Gastroesophageal sphincter (tissue), 4 donors: ENCODE measurements around the gene RSPH9. TPM values are rescaled to one million over a fixed set of nuclear protein-coding genes. Genes with fewer than 3 reads are reported as not detected.

Experiments
- ATAC-seq: fragments of 150-250 bp; one replicate; pipeline ENCODE4 v1.9.1; 2016; ENCODE audit warnings: mild to moderate bottlenecking, moderate library complexity
- H3K27ac ChIP-seq, 4 donors: fragments of 200-600 bp; sonication (generic) in 3 of 4; 1 replicate in 3 of 4; 2 replicates in 1 of 4; pipeline ENCODE4 v1.5.1; 2016 to 2019
- H3K27me3 ChIP-seq: fragments of 200-600 bp; sonication (generic); one replicate; pipeline ENCODE4 v1.5.1; 2019
- H3K36me3 ChIP-seq, 2 donors: fragments of 200-600 bp; sonication (generic); one replicate each; pipeline ENCODE4 v1.5.1; 2019; ENCODE audit warnings: control low read depth in 1 of 2
- H3K4me1 ChIP-seq, 3 donors: fragments of 200-600 bp; sonication (generic); 1 replicate in 2 of 3; 2 replicates in 1 of 3; pipeline ENCODE4 v1.5.1; 2016 to 2019; ENCODE audit warnings: control low read depth in 2 of 3
- H3K4me3 ChIP-seq, 2 donors: fragments of 200-600 bp; sonication (generic); one replicate each; pipeline ENCODE4 v1.5.1; 2019; ENCODE audit warnings: mild to moderate bottlenecking in 1 of 2, moderate library complexity in 1 of 2
- H3K9me3 ChIP-seq, 3 donors: fragments of 200-600 bp; sonication (generic); one replicate each; pipeline ENCODE4 v1.5.1; 2017 to 2019; ENCODE audit warnings: control low read depth in 2 of 3
- CTCF ChIP-seq, 4 experiments: fragments of 200-600 bp in 2 of 4; fragments of 450-650 bp in 2 of 4; sonication (generic) in 1 of 4; IDR thresholded peaks; one replicate each; pipeline ENCODE4 v1.5.1; 2017 to 2019; ENCODE audit warnings: antibody characterized with exemption in 4 of 4, mild to moderate bottlenecking in 2 of 4, moderate library complexity in 2 of 4
- EP300 ChIP-seq: sonication (generic); formaldehyde crosslinking; IDR thresholded peaks from one replicate; pipeline ENCODE4 v1.6.1; 2017; ENCODE audit warnings: antibody characterized with exemption, mild to moderate bottlenecking
- POLR2A ChIP-seq, 2 donors: fragments of 450-650 bp; IDR thresholded peaks; one replicate each; pipeline ENCODE4 v1.6.1; 2017; ENCODE audit warnings: antibody characterized with exemption in 2 of 2, mild to moderate bottlenecking in 2 of 2, moderate library complexity in 1 of 2
- POLR2AphosphoS5 ChIP-seq: sonication (generic); formaldehyde crosslinking; IDR thresholded peaks from one replicate; pipeline ENCODE4 v1.6.1; 2017; ENCODE audit warnings: antibody characterized with exemption
- WGBS, 2 donors: methylation state at CpG; one replicate each; pipeline ENCODE4 v1.1.5; 2018; ENCODE audit warnings: low coverage in 1 of 2; 5-methylcytosine and 5-hydroxymethylcytosine counted together
- total RNA-seq, 4 donors: library from RNA; depleted of rRNA; stranded (reverse); fragments of >200 nt; gene quantifications; one replicate each; pipeline ENCODE4 v1.1.0, GENCODE V29; 2016

RSPH9 gene
- total RNA-seq, 4 donors from 2014 or later = 0.16 TPM; not detected in 3

DNA sequence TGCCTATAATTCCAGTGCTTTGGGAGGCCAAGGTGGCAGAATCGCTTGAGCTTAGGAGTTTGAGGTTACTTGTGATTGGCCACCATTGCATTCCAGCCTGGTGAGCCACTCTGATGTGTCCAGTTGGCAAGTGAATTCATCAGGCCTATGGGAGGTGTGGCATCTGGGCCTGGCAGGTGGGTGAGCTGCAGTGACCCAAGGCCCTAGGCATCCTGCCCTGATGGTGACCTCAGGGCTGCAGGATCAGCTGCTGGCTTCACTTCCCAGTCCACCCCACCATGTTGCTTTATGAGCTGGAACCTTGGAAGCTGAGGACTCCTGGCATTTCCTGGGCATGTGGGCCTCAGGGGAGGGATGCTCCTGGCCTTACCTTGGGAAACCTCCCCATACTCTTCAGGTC lies 20.5 kb downstream of the RSPH9 start:
- H3K27me3 ChIP-seq = no peaks in the 10 kb centered on the region
- H3K36me3 ChIP-seq = peaks cover 0 to 3% of the 10 kb centered on the region in 2 donors
- H3K27ac ChIP-seq = no peak overlapping the region
- TF ChIP-seq POLR2AphosphoS5 (no peak), CTCF (IDR thresholded peaks at IDR 0.05) (no peak), EP300 (no peak), POLR2A (IDR thresholded peaks at IDR 0.05) (no peak)
- peaks cover 0 to 35% (median 27%) of the 10 kb centered on the region in 3 donors for H3K4me1 ChIP-seq
- no peaks in the 10 kb centered on the region for H3K9me3 ChIP-seq
- WGBS, 2 donors = 100% methylated on average over 1 of the region's 1 CpG; no CpG with 5 or more reads in 1 of the 2 donors
- H3K4me3 ChIP-seq = no peak overlapping the region
- ATAC-seq = no peak

DNA sequence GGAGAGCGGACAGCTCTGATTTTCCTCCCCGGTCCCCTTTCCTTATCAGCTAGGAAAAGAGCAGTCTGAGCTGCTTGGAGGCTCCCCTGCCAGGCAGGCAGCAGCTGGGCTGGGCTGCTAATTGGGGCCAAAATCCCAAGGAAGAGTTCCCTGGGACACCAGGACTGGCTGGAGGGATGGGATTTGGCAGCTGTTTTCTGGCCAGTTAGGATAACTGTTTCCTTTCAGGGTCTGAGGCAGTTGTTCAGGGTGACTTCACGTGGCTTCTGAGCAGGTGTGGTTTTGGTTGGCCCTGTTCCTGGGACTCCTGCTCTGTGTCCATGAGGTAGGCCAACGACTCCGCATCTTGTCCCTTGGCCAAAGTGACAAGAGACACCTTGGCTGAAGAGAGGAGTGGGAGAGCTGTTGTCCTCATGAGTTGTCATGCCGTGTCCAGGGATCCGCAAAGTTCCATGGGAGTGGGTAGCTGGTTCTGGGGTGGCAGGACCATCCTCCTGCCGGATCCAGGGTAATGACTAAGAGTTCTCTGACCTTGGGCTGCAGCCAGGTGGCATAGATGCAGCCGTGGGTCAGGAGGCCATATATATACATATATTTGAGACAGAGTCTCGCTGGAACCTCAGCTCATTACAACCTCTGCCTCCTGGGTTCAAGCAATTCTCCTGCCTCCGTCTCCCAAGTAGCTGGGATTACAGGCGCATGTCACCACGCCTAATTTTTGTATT lies 21.5 kb downstream of the RSPH9 start:
- Histone ChIP-seq H3K4me3 (no peak overlapping the region), H3K27ac (no peak overlapping the region), H3K36me3 (peaks cover 0 to 13% of the 10 kb centered on the region in 2 donors), H3K27me3 (no peaks in the 10 kb centered on the region), H3K4me1 (peaks cover 0 to 44% (median 27%) of the 10 kb centered on the region in 3 donors), H3K9me3 (no peaks in the 10 kb centered on the region)
- TF ChIP-seq CTCF (IDR thresholded peaks at IDR 0.05) = no peak
- no peak for TF ChIP-seq POLR2AphosphoS5
- no peak for TF ChIP-seq POLR2A (IDR thresholded peaks at IDR 0.05)
- TF ChIP-seq EP300 = no peak
- WGBS, 2 donors = 50 to 63% methylated on average over 3 of the region's 13 CpGs
- no peak for ATAC-seq

- peaks cover 0 to 25% of the 10 kb centered on the region in 2 donors for H3K36me3 ChIP-seq
- TF ChIP-seq POLR2AphosphoS5 = peak; percentile 27
- TF ChIP-seq EP300 = no peak
- TF ChIP-seq POLR2A (IDR thresholded peaks at IDR 0.05) = no peak
- TF ChIP-seq CTCF (IDR thresholded peaks at IDR 0.05) = peak in 3 of 4 experiments; percentile 88 to 99 (median 93)
- WGBS, 2 donors = 0 to 15% methylated on average over 2 to 4 of the region's 16 CpGs
- no peaks in the 10 kb centered on the region for H3K9me3 ChIP-seq
- H3K4me3 ChIP-seq = no peak overlapping the region
- no peaks in the 10 kb centered on the region for H3K27me3 ChIP-seq
- peak overlapping the region in 1 of 4 donors; percentile 48 for H3K27ac ChIP-seq
- peak; percentile 59 for ATAC-seq
- peaks cover 0 to 55% (median 27%) of the 10 kb centered on the region in 3 donors for H3K4me1 ChIP-seq
Measured at GRCh38 chr6:43667245-43668150, 22.7 kb downstream of the RSPH9 start.

DNA sequence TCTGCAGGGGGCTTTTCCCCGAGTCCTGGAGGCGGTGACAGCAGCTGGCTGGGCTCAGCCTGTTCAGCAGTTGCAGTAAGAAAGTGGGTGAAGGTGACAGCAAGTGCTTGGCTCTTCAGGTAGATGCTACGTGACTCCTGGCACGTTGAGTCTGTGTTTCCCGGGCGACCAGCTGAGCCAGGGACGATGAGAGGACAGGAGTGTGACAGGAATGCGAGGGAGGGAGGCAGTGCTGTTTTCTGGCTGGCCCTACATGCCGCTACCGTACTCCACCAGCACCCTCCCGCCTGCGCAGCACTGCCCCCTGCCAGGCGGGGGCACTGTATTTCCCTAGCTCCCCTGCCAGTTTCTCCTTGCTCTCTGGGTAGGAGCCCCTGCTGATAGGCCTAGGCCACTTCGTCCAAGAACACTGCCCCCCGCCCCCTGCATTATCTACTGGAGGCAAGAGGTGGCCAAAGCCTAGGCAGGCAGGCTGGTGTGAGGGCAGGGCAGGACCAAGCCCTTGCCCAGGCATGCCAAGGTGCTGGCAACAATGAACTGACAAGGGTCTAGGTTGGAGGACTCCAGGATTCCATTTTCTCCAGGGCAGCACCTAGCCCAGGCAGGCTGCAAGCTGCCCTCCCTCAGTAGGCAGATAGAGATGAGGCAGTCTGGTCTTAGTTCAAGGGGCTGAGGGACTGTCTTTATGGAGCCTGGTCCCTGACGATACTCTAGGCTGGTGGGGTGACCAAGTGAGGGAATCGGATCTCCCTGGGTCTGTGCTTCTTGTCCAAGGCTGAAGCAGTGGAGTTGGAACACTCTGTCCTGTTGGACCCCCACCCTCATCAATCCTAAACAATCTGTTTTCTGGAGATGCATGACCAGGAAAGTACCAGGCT lies 23.6 kb downstream of the RSPH9 start:
- TF ChIP-seq CTCF (IDR thresholded peaks at IDR 0.05) = peak in 3 of 4 experiments; percentile 27 to 63 (median 37)
- no peak for TF ChIP-seq POLR2A (IDR thresholded peaks at IDR 0.05)
- Histone ChIP-seq H3K9me3 (no peaks in the 10 kb centered on the region), H3K27me3 (no peaks in the 10 kb centered on the region), H3K4me1 (peaks cover 0 to 64% (median 27%) of the 10 kb centered on the region in 3 donors), H3K36me3 (peaks cover 0 to 32% of the 10 kb centered on the region in 2 donors), H3K27ac (peak overlapping the region in 3 of 4 donors; percentile 43 to 54 (median 48)), H3K4me3 (no peak overlapping the region)
- WGBS, 2 donors = 4% methylated on average over 4 of the region's 17 CpGs; no CpG with 5 or more reads in 1 of the 2 donors
- ATAC-seq = peak; percentile 32
